Measurements from ENCODE around the gene DTD1.

Gene DTD1

DNA sequence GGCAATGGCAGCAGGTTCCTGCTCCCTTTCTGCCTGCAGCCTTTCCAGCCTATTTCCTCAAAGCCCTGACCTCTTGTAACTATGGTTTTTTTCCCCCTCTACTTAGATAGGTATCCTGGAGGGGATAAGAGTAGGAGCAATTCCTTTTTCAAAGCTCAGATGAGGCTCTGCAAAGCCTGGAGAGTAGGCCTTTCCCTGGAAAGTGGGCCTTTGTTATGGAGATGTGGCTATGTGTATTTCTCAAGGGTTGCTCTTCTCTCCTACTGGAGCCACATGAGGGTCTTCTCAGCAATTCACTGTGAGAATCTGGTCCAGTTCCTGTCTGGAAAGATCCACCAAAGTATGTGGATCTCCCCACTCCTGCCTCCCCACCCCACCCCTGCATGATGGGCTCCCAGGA is 96.0 kb downstream of the DTD1 start:
- TF ChIP-seq EZH2 (IDR thresholded peaks at IDR 0.05; ENCODE audit: borderline replicate concordance, low read depth, low read length, severe bottlenecking), result no peak
- TF ChIP-seq, protein P1, sequence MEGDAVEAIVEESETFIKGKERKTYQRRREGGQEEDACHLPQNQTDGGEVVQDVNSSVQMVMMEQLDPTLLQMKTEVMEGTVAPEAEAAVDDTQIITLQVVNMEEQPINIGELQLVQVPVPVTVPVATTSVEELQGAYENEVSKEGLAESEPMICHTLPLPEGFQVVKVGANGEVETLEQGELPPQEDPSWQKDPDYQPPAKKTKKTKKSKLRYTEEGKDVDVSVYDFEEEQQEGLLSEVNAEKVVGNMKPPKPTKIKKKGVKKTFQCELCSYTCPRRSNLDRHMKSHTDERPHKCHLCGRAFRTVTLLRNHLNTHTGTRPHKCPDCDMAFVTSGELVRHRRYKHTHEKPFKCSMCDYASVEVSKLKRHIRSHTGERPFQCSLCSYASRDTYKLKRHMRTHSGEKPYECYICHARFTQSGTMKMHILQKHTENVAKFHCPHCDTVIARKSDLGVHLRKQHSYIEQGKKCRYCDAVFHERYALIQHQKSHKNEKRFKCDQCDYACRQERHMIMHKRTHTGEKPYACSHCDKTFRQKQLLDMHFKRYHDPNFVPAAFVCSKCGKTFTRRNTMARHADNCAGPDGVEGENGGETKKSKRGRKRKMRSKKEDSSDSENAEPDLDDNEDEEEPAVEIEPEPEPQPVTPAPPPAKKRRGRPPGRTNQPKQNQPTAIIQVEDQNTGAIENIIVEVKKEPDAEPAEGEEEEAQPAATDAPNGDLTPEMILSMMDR (IDR thresholded peaks at IDR 0.05; ENCODE audit: borderline replicate concordance, extremely low read depth, low read length, poor library complexity, severe bottlenecking), result no peak
- H3K4me3 ChIP-seq (ENCODE audit: low read depth in 1 of 2, low read length in 2 of 2), result no peak overlapping the region
- no peaks in the 10 kb centered on the region for H3K36me3 ChIP-seq (ENCODE audit: insufficient read depth, low read length)
- H3K4me1 ChIP-seq (ENCODE audit: insufficient read depth, low read length), result no peaks in the 10 kb centered on the region
- ATAC-seq (ENCODE audit: insufficient read depth, low read depth), result no peak
- no peak overlapping the region for H3K9ac ChIP-seq (ENCODE audit: low read depth, low read length)
- H3K79me2 ChIP-seq (ENCODE audit: insufficient read depth, low read length), result no peaks in the 10 kb centered on the region
- no peak overlapping the region for H3K4me2 ChIP-seq (ENCODE audit: insufficient read depth, low read length)
- no peak for DNase-seq
- no peak overlapping the region for H3K27ac ChIP-seq (ENCODE audit: low read length)
- H4K20me1 ChIP-seq (ENCODE audit: insufficient read depth, low read length), result no peaks in the 10 kb centered on the region
- no peaks in the 10 kb centered on the region for H3K9me3 ChIP-seq (ENCODE audit: insufficient read depth, low read length, severe bottlenecking)
- no peak overlapping the region for H2AFZ ChIP-seq (ENCODE audit: low read depth, low read length)
- H3K27me3 ChIP-seq (ENCODE audit: insufficient read depth, low read length, poor library complexity), result no peaks in the 10 kb centered on the region

DNA sequence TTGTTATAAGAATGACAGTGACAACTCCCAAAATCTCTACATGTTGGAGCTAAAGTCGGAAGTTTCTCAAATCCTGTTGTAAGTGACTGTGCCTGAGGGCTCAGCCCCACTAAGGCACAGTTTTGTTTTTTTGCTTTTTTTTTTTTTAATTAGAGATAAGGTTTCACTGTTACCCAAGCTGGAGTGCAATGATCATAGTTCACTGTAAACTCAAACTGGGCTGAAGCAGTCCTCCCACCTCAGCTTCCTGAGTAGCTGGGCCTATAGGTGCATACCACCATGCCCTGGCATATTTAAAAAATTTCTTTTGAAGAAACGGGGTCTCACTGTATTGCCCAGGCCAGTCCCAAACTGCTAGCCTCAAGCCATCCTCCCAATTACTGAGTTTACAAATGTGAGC is 96.9 kb downstream of the DTD1 start:
- Histone ChIP-seq H3K4me2 (ENCODE audit: insufficient read depth, low read length) (no peak overlapping the region), H3K79me2 (ENCODE audit: insufficient read depth, low read length) (no peaks in the 10 kb centered on the region), H3K36me3 (ENCODE audit: insufficient read depth, low read length) (no peaks in the 10 kb centered on the region), H4K20me1 (ENCODE audit: insufficient read depth, low read length) (no peaks in the 10 kb centered on the region), H3K27me3 (ENCODE audit: insufficient read depth, low read length, poor library complexity) (no peaks in the 10 kb centered on the region), H3K9ac (ENCODE audit: low read depth, low read length) (no peak overlapping the region), H3K4me1 (ENCODE audit: insufficient read depth, low read length) (no peaks in the 10 kb centered on the region), H3K4me3 (ENCODE audit: low read depth in 1 of 2, low read length in 2 of 2) (no peak overlapping the region), H3K27ac (ENCODE audit: low read length) (no peak overlapping the region), H3K9me3 (ENCODE audit: insufficient read depth, low read length, severe bottlenecking) (no peaks in the 10 kb centered on the region), H2AFZ (ENCODE audit: low read depth, low read length) (no peak overlapping the region)
- ATAC-seq (ENCODE audit: insufficient read depth, low read depth), result no peak
- TF ChIP-seq, protein P1 (IDR thresholded peaks at IDR 0.05; ENCODE audit: borderline replicate concordance, extremely low read depth, low read length, poor library complexity, severe bottlenecking), result no peak
- no peak for TF ChIP-seq EZH2 (IDR thresholded peaks at IDR 0.05; ENCODE audit: borderline replicate concordance, low read depth, low read length, severe bottlenecking)
- no peak for DNase-seq

DNA sequence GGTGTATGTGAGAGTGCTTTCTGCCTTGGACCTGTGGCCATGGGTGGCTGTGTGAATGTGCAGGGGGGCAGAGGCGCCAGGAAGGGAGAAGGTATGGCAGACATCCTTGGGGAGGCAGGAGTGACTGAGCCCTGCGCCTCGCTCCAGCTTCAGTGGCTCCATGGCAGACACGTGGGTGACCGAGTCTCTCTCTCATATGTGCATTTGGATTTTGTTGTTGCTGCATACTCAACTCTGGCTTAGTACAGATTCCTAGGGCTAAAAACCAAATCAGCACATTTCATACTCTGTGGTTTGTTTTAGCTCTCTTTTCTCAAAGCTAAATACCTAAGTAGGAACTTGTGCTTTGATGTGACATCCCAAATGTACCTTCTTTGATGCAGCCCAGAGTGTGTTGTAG is 97.6 kb downstream of the DTD1 start:
- DNase-seq (no peak), ATAC-seq (ENCODE audit: insufficient read depth, low read depth) (no peak)
- Histone ChIP-seq H3K27me3 (ENCODE audit: insufficient read depth, low read length, poor library complexity) (no peaks in the 10 kb centered on the region), H3K27ac (ENCODE audit: low read length) (no peak overlapping the region), H3K4me3 (ENCODE audit: low read depth in 1 of 2, low read length in 2 of 2) (no peak overlapping the region), H3K4me1 (ENCODE audit: insufficient read depth, low read length) (no peaks in the 10 kb centered on the region), H3K4me2 (ENCODE audit: insufficient read depth, low read length) (no peak overlapping the region), H2AFZ (ENCODE audit: low read depth, low read length) (no peak overlapping the region), H3K36me3 (ENCODE audit: insufficient read depth, low read length) (no peaks in the 10 kb centered on the region), H3K79me2 (ENCODE audit: insufficient read depth, low read length) (no peaks in the 10 kb centered on the region), H4K20me1 (ENCODE audit: insufficient read depth, low read length) (no peaks in the 10 kb centered on the region), H3K9me3 (ENCODE audit: insufficient read depth, low read length, severe bottlenecking) (no peaks in the 10 kb centered on the region), H3K9ac (ENCODE audit: low read depth, low read length) (no peak overlapping the region)
- TF ChIP-seq, protein P1 (IDR thresholded peaks at IDR 0.05; ENCODE audit: borderline replicate concordance, extremely low read depth, low read length, poor library complexity, severe bottlenecking), result no peak

DNA sequence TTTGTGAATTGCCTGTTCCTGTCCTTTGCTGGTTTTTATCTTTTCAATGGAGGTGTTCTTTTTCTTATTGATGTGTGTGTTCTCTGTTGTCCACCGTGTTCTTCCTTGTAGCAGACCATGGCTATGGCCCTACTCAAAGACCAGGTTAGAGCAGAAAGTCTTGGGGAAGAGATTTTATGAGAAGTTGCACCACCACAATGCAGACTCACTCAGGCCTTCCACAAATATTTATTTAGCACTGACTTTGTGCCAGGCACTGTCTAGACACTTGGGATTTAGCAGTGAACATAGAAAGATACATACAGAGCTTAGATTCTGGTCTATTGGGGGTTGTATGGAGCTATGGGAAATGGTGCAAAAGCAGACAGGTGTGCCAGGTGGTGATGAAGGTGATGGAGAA is 98.8 kb downstream of the DTD1 start:
- H3K9me3 ChIP-seq (ENCODE audit: insufficient read depth, low read length, severe bottlenecking), result no peaks in the 10 kb centered on the region
- H4K20me1 ChIP-seq (ENCODE audit: insufficient read depth, low read length), result no peaks in the 10 kb centered on the region
- no peak for ATAC-seq (ENCODE audit: insufficient read depth, low read depth)
- no peak overlapping the region for H3K4me3 ChIP-seq (ENCODE audit: low read depth in 1 of 2, low read length in 2 of 2)
- no peak overlapping the region for H3K9ac ChIP-seq (ENCODE audit: low read depth, low read length)
- H3K27me3 ChIP-seq (ENCODE audit: insufficient read depth, low read length, poor library complexity), result no peaks in the 10 kb centered on the region
- TF ChIP-seq, protein P1 (IDR thresholded peaks at IDR 0.05; ENCODE audit: borderline replicate concordance, extremely low read depth, low read length, poor library complexity, severe bottlenecking), result no peak
- no peak for TF ChIP-seq EZH2 (IDR thresholded peaks at IDR 0.05; ENCODE audit: borderline replicate concordance, low read depth, low read length, severe bottlenecking)
- H3K4me1 ChIP-seq (ENCODE audit: insufficient read depth, low read length), result no peaks in the 10 kb centered on the region
- DNase-seq, result no peak
- no peak overlapping the region for H2AFZ ChIP-seq (ENCODE audit: low read depth, low read length)
- H3K4me2 ChIP-seq (ENCODE audit: insufficient read depth, low read length), result no peak overlapping the region
- no peaks in the 10 kb centered on the region for H3K36me3 ChIP-seq (ENCODE audit: insufficient read depth, low read length)
- no peak overlapping the region for H3K27ac ChIP-seq (ENCODE audit: low read length)
- no peaks in the 10 kb centered on the region for H3K79me2 ChIP-seq (ENCODE audit: insufficient read depth, low read length)
